DOHH2 (cell line): ENCODE data around the gene RASL11B.

Experiments
- CTCF ChIP-seq: fragments of 200-600 bp; sonication (generic); IDR thresholded peaks from one replicate; pipeline ENCODE4 v1.5.1; 2014; ENCODE audit warnings: antibody characterized with exemption, mild to moderate bottlenecking, low read depth, low read length; ENCODE audit not compliant: poor library complexity, severe bottlenecking
- EZH2phosphoT487 ChIP-seq: fragments of 200-600 bp; sonication (generic); IDR thresholded peaks from 2 replicates; pipeline ENCODE4 v1.6.1; 2017; ENCODE audit warnings: borderline replicate concordance, mild to moderate bottlenecking, antibody characterized with exemption, low read length, moderate library complexity, mixed read lengths

GRCh38 chr4:52822583-52822971, 39.5 kb upstream of the RASL11B start:
- TF ChIP-seq CTCF (no peak), EZH2phosphoT487 (no peak)
